ENCODE data around the gene IL1RL2.

- TF ChIP-seq CTCF (IDR thresholded peaks at IDR 0.05), result no peak
- no peak for TF ChIP-seq POLR2A (IDR thresholded peaks at IDR 0.05)
- TF ChIP-seq EP300 (IDR thresholded peaks at IDR 0.05), result peak; percentile 63
These were observed 86.9 kb downstream of the IL1RL2 start for GRCh38 chr2:102273619-102274211.

All from ovary (tissue), 3 donors.